Measurements from ENCODE around the gene FOXO3.

Gene FOXO3

DNA sequence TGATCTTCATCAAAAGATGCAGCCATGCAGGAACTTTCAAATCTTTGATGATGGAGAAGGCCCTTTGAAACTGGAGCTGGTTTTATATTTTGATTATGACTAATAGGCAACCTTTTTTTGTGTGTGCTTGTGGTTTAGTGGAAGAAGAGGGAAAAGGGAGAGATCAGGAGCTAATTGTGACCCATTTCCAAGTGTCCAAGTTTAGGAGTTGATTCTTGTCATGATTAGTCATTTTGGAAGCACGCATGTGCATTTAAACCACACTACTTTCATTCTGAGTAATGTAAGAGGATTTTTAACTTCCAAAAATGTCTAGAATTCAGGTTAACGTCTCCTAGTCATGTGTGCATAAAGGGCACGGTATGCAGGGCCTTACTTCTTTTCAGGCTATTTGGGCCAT lies 3.5 kb downstream of the FOXO3 start:
- H3K27ac ChIP-seq = no peak overlapping the region

GRCh38 chr6:108565091-108565766 lies 4.5 kb downstream of the FOXO3 start:
- CTCF ChIA-PET = no interaction called here
- H3K27ac ChIP-seq = no peak overlapping the region
- no peak for DNase-seq (ENCODE audit: low spot score)

More for the DNA sequence above, 3.5 kb downstream of the FOXO3 start:
- POLR2A ChIA-PET (ENCODE audit: low non-redundant PET) = interaction anchor here (0.7 kb wide), 1 partner anchor 153 kb away, joined by 4 read pairs; no protein-coding TSS in a partner anchor
- CTCF ChIA-PET = no interaction called here
- DNase-seq (ENCODE audit: low spot score) = peak; percentile 65
- no peak for TF ChIP-seq CTCF (conservative IDR thresholded peaks at IDR 0.05; ENCODE audit: low read depth)

GRCh38 chr6:108565893-108566292 lies 5.2 kb downstream of the FOXO3 start:
- DNase-seq (ENCODE audit: low spot score) = no peak
- no peak for TF ChIP-seq CTCF (conservative IDR thresholded peaks at IDR 0.05; ENCODE audit: low read depth)
- CTCF ChIA-PET = interaction anchor here (0.6 kb wide), 1 partner anchor 89 kb away, joined by 3 read pairs; no protein-coding TSS in a partner anchor
- POLR2A ChIA-PET (ENCODE audit: low non-redundant PET) = no interaction called here
- H3K27ac ChIP-seq = no peak overlapping the region

More at GRCh38 chr6:108565091-108565766, 4.5 kb downstream of the FOXO3 start:
- POLR2A ChIA-PET (ENCODE audit: low non-redundant PET) = no interaction called here
- TF ChIP-seq CTCF (conservative IDR thresholded peaks at IDR 0.05; ENCODE audit: low read depth) = no peak

GRCh38 chr6:108566406-108566805 lies 5.7 kb downstream of the FOXO3 start:
- no peak for DNase-seq (ENCODE audit: low spot score)
- TF ChIP-seq CTCF (conservative IDR thresholded peaks at IDR 0.05; ENCODE audit: low read depth) = no peak
- POLR2A ChIA-PET (ENCODE audit: low non-redundant PET) = no interaction called here
- H3K27ac ChIP-seq = no peak overlapping the region
- CTCF ChIA-PET = interaction anchor here (0.6 kb wide), 1 partner anchor 90 kb away, joined by 3 read pairs; no protein-coding TSS in a partner anchor

DNA sequence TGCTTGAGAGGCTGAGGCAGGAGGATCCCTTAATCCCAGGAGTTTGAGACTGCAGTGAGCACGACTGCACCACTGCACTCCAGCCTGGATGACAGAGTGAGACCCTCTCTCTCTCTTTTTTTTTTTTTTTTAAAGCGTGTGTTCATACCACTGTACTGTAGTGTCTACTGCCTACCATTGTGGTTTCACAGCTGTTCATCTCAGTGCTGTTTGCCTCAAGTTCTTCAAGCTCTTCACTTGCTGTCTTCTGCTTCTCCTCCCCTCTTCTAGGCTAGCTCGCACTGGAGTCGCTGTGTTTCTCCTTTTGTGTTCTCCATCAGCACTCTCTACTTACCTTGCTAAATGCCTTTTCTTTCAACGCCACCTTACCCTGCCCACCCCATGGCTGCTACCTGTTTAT lies 7.4 kb downstream of the FOXO3 start:
- H3K27ac ChIP-seq = no peak overlapping the region
- POLR2A ChIA-PET (ENCODE audit: low non-redundant PET) = no interaction called here
- TF ChIP-seq CTCF (conservative IDR thresholded peaks at IDR 0.05; ENCODE audit: low read depth) = no peak
- CTCF ChIA-PET = interaction anchor here (0.5 to 0.9 kb wide), 4 partner anchors 9 to 363 kb away, joined by 3 to 5 read pairs (median 4); no protein-coding TSS in a partner anchor
- no peak for DNase-seq (ENCODE audit: low spot score)

DNA sequence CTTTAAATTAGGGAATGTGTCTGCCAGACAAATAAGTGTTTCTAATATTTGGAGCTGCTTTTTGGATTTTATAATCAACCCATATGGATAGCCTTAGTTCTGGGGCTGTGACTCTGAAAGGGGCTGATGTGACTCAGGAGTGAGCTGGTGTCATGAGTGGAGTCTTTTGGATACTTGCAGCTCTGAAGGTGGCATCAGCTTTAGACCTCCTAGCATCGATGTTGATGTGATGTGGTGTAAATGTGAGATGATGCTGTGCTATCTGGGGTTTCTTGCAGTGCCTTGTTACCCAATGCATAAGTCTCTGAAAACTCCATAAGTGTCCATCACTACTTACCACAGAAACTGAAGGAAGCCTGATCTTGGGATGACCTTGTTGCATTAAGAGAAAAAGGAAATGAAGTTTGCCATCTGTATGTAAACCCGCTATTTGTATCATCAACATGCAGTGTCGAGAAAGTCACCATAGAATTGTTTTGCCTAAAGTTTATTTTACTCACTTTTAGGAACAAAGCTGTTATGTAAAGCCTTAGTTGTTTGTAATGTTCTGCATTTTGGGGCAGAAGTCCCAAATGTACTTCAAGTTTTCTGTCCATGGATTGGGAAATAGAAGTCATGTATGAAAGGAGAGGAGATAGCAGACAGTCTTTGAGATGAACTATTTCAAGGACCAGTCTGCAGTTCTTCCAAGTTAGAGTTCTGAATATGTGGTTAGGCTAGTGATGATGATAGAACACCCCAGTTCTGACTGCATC lies 8.0 kb downstream of the FOXO3 start:
- ChIA-PET POLR2A (ENCODE audit: low non-redundant PET) (no interaction called here), CTCF (interaction anchor here (0.5 to 0.9 kb wide), 5 partner anchors 8 to 440 kb away, joined by 3 to 5 read pairs (median 3); no protein-coding TSS in a partner anchor)
- no peak overlapping the region for H3K27ac ChIP-seq
- no peak for DNase-seq (ENCODE audit: low spot score)
- TF ChIP-seq CTCF (conservative IDR thresholded peaks at IDR 0.05; ENCODE audit: low read depth) = no peak
